Endothelial cell of umbilical vein (primary cell): Measurements from ENCODE around the gene ZBTB7C. TPM values are rescaled to one million over a fixed set of nuclear protein-coding genes. Genes with fewer than 3 reads are reported as not detected.

Source experiments
- BruUV-seq: library from RNA; stranded (reverse); fragments of 400-500 nt; replicated peaks from 2 replicates; lab custom pipeline; 2021; lab: Mats Ljungman, UMichigan
- CTCF ChIA-PET: fragments of 300-600, 350-600 bp; sonication (Branson Sonifier 250); formaldehyde crosslinking; loops from one replicate; lab custom pipeline; 2021; ENCODE audit warnings: antibody characterized with exemption, inconsistent platforms; lab: Charles Lee
- POLR2A ChIA-PET: fragments of 300-600, 350-600 bp; sonication (Branson Sonifier 250); formaldehyde crosslinking; loops from one replicate; lab custom pipeline; 2021; ENCODE audit warnings: antibody characterized with exemption, inconsistent platforms; lab: Charles Lee
- DNase-seq: peaks from one replicate; pipeline ENCODE4 v3.0.0-alpha.2; 2011; ENCODE audit warnings: low read depth, low spot score
- FAIRE-seq: peaks from 2 replicates; lab custom pipeline; 2011; peaks lifted over from hg19 to GRCh38; lab: Jason Lieb, UNC
- H2AFZ ChIP-seq: 2 replicates; pipeline ENCODE4 v1.6.0; 2012; ENCODE audit warnings: low read depth, low read length, control low read depth, inconsistent platforms
- H3K27ac ChIP-seq: 2 replicates; pipeline ENCODE4 v1.5.1; 2011; ENCODE audit warnings: low read depth, mild to moderate bottlenecking, control low read depth, low read length, moderate library complexity; ENCODE audit not compliant: insufficient read depth
- H3K27me3 ChIP-seq, 2 experiments: 2 replicates each; pipeline versions ENCODE4 v1.6.0 to v1.6.1; 2011; ENCODE audit warnings: low read length in 2 of 2, mixed read lengths in 1 of 2; ENCODE audit not compliant: control insufficient read depth in 2 of 2, insufficient read depth in 2 of 2
- H3K36me3 ChIP-seq, 2 experiments: 2 replicates in 1 of 2; 3 replicates in 1 of 2; pipeline ENCODE4 v1.5.1; 2011; ENCODE audit warnings: low read length in 2 of 2, mild to moderate bottlenecking in 1 of 2, moderate library complexity in 1 of 2; ENCODE audit not compliant: control insufficient read depth in 2 of 2, insufficient read depth in 2 of 2; ENCODE audit errors: extremely low read depth in 1 of 2
- H3K4me1 ChIP-seq: 3 replicates; pipeline ENCODE4 v1.5.1; 2011; ENCODE audit warnings: mild to moderate bottlenecking, low read length; ENCODE audit not compliant: control insufficient read depth, insufficient read depth; ENCODE audit errors: extremely low read depth
- H3K4me2 ChIP-seq: 2 replicates; pipeline ENCODE4 v1.6.1; 2011; ENCODE audit warnings: low read length, control low read depth, mixed read lengths; ENCODE audit not compliant: insufficient read depth
- H3K4me3 ChIP-seq, 3 experiments: fragments of 200-600 bp in 1 of 3; sonication (generic), shearing (Covaris generic) in 1 of 3; replicated peaks in 1 of 3; 2 replicates each; pipeline ENCODE4 v1.5.1; 2011 to 2016; ENCODE audit warnings: control low read depth in 3 of 3, low read length in 3 of 3, mild to moderate bottlenecking in 2 of 3, inconsistent platforms in 1 of 3, low read depth in 1 of 3, moderate library complexity in 1 of 3; ENCODE audit not compliant: insufficient read depth in 1 of 3
- H3K79me2 ChIP-seq: 2 replicates; pipeline ENCODE4 v1.6.0; 2012; ENCODE audit warnings: low read length, inconsistent platforms; ENCODE audit not compliant: control insufficient read depth, insufficient read depth
- H3K9ac ChIP-seq: replicated peaks from 2 replicates; pipeline ENCODE3; 2011; ENCODE audit warnings: low read length, control low read depth; ENCODE audit not compliant: insufficient read depth; ENCODE audit errors: extremely low read depth
- H3K9me1 ChIP-seq: replicated peaks from 3 replicates; pipeline ENCODE4 v1.6.0; 2011; ENCODE audit warnings: mild to moderate bottlenecking, low read length; ENCODE audit not compliant: control insufficient read depth, insufficient read depth; ENCODE audit errors: extremely low read depth
- H3K9me3 ChIP-seq: replicated peaks from 2 replicates; pipeline ENCODE4 v1.5.1; 2012; ENCODE audit warnings: low read length, inconsistent platforms; ENCODE audit not compliant: control insufficient read depth, insufficient read depth
- H4K20me1 ChIP-seq: replicated peaks from 2 replicates; pipeline ENCODE3; 2011; ENCODE audit warnings: mild to moderate bottlenecking, low read length; ENCODE audit not compliant: control insufficient read depth, insufficient read depth; ENCODE audit errors: extremely low read depth
- EZH2 ChIP-seq: IDR thresholded peaks from 2 replicates; pipeline ENCODE4 v1.6.1; 2012; ENCODE audit warnings: borderline replicate concordance, low read depth, mild to moderate bottlenecking, moderate library complexity, low read length, inconsistent platforms; ENCODE audit not compliant: severe bottlenecking
- FOS ChIP-seq: IDR thresholded peaks from 2 replicates; pipeline ENCODE4 v1.6.1; 2011; ENCODE audit warnings: mild to moderate bottlenecking, low read length, moderate library complexity, borderline replicate concordance; ENCODE audit not compliant: insufficient read depth
- GATA2 ChIP-seq: IDR thresholded peaks from 2 replicates; pipeline ENCODE4 v1.7.0; 2011; ENCODE audit warnings: low read depth, mild to moderate bottlenecking, moderate library complexity, mixed read lengths, low read length; ENCODE audit not compliant: insufficient read length, insufficient read depth
- JUN ChIP-seq: IDR thresholded peaks from 2 replicates; pipeline ENCODE4 v1.6.1; 2011; ENCODE audit warnings: borderline replicate concordance, low read depth; ENCODE audit not compliant: insufficient read length, insufficient read depth
- POLR2A ChIP-seq: IDR thresholded peaks from 2 replicates; pipeline ENCODE4 v1.6.1; 2012; ENCODE audit warnings: low read depth, mild to moderate bottlenecking, control low read depth, low read length
- POLR2AphosphoS5 ChIP-seq: IDR thresholded peaks from 2 replicates; pipeline ENCODE4 v1.6.1; 2012; ENCODE audit warnings: low read depth, mild to moderate bottlenecking, control low read depth, low read length, moderate library complexity; ENCODE audit not compliant: insufficient read depth
- dilution Hi-C: fragments of 300-500 bp; cut with MboI; formaldehyde crosslinking; loops from one replicate; pipeline ENCODE4 v1.15.0; 2019; ENCODE audit warnings: low sequenced_read_pairs; ENCODE audit not compliant: extremely low pct_ligation_motif_present
- intact Hi-C: fragments of 100-400 bp; cut with micrococcal nuclease; formaldehyde crosslinking; loops from one replicate; pipeline ENCODE4 v1.10.0; 2022
- polyA plus RNA-seq, 4 experiments: library from polyadenylated mRNA; depleted of rRNA in 3 of 4; stranded (reverse) in 3 of 4; unstranded in 1 of 4; fragments of >200 nt; gene quantifications; 2 replicates each; pipeline versions ENCODE4 v1.2.1 to v1.2.3, GENCODE V29; 2011 to 2012; ENCODE audit warnings: missing spikeins in 1 of 4
- total RNA-seq: library from RNA; stranded (reverse); gene quantifications from 2 replicates; pipeline ENCODE4 v1.2.3, GENCODE V29; 2021
- TF ChIP-seq, protein P1 (sequence below): IDR thresholded peaks from 2 replicates; pipeline ENCODE4 v1.6.1; 2011; ENCODE audit not compliant: insufficient read depth, insufficient read length
- TF ChIP-seq, protein P2 (sequence below), 2 donors: IDR thresholded peaks; 1 replicate in 1 of 2; 2 replicates in 1 of 2; pipeline ENCODE4 v1.5.1; 2011; ENCODE audit warnings: low read length in 2 of 2, mild to moderate bottlenecking in 2 of 2, moderate library complexity in 2 of 2, control low read depth in 1 of 2, inconsistent platforms in 1 of 2, low read depth in 1 of 2; ENCODE audit not compliant: insufficient read depth in 1 of 2; ENCODE audit errors: extremely low read depth in 1 of 2

ZBTB7C gene
- total and polyA plus RNA-seq, 2 donors (not counting 3 experiments of a cell fraction or from before 2014, with no cell fraction given), result not detected

DNA sequence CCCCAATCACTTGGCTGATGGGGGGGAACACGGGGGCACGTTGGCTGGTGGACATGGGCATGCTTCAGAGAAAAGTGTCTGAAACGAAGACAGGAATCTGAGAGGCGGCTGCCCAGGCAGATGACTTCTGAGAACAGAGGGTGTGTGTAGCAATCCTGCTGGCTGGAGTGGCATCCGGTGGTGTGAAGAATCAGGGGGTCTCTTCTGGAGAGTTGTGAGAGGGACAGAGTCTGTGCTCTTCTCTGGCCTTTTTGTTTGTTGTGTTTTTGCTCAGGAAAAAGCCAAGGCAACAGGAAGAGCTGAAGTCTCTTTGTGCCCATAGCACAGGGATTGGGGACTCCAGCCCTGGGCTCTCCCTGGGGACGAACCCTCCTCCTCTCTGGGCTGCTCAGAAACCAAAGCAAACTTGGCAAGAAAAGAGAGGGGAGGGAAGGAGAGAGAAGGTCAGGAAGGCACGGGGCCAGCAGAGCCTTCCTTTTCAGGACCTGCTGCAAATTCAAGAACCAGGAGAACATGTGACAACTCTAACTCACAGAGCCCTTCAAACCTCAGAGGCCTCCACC lies 381.7 kb downstream of the ZBTB7C start:
- H3K4me2 ChIP-seq, result no peak overlapping the region
- no peak for FAIRE-seq
- BruUV-seq, result no TSS peak

More for the DNA sequence above, 381.7 kb downstream of the ZBTB7C start:
- Histone ChIP-seq H3K4me1 (peaks cover 10% of the 10 kb centered on the region), H3K27ac (no peak overlapping the region), H3K9ac (no peak overlapping the region), H3K9me1 (no peaks in the 10 kb centered on the region), H3K79me2 (no peaks in the 10 kb centered on the region), H2AFZ (no peak overlapping the region), H3K4me3 (no peak overlapping the region), H4K20me1 (no peaks in the 10 kb centered on the region), H3K9me3 (no peaks in the 10 kb centered on the region), H3K27me3 (no peaks in the 10 kb centered on the region), H3K36me3 (no peaks in the 10 kb centered on the region)
- TF ChIP-seq GATA2 (no peak), POLR2AphosphoS5 (no peak), JUN (no peak), POLR2A (no peak), EZH2 (no peak), FOS (no peak)
- TF ChIP-seq, protein P1, sequence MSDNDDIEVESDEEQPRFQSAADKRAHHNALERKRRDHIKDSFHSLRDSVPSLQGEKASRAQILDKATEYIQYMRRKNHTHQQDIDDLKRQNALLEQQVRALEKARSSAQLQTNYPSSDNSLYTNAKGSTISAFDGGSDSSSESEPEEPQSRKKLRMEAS, result no peak
- TF ChIP-seq, protein P2, sequence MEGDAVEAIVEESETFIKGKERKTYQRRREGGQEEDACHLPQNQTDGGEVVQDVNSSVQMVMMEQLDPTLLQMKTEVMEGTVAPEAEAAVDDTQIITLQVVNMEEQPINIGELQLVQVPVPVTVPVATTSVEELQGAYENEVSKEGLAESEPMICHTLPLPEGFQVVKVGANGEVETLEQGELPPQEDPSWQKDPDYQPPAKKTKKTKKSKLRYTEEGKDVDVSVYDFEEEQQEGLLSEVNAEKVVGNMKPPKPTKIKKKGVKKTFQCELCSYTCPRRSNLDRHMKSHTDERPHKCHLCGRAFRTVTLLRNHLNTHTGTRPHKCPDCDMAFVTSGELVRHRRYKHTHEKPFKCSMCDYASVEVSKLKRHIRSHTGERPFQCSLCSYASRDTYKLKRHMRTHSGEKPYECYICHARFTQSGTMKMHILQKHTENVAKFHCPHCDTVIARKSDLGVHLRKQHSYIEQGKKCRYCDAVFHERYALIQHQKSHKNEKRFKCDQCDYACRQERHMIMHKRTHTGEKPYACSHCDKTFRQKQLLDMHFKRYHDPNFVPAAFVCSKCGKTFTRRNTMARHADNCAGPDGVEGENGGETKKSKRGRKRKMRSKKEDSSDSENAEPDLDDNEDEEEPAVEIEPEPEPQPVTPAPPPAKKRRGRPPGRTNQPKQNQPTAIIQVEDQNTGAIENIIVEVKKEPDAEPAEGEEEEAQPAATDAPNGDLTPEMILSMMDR (IDR thresholded peaks at IDR 0.05; ENCODE audit: extremely low read depth in 1 of 2, insufficient read depth in 1 of 2, low read depth in 1 of 2, low read length in 2 of 2), result no peak
- DNase-seq, result no peak
- dilution Hi-C loops (no loop called here), intact Hi-C loops (no loop called here)
- ChIA-PET POLR2A (no interaction called here), CTCF (interaction anchor here (0.6 to 1.8 kb wide), 4 partner anchors 11 to 418 kb away, joined by 3 to 10 read pairs (median 6); no protein-coding TSS in a partner anchor)
